Left ventricle myocardium inferior (tissue), 1 donor: Measurements from ENCODE around the gene CCL18. TPM values are rescaled to one million over a fixed set of nuclear protein-coding genes. Genes with fewer than 3 reads are reported as not detected.
"Not testable (repeated sequence)": the region's sequence is repeated elsewhere in the genome, so short reads cannot be mapped to it uniquely, and the experiment has no call there.

Source experiments
- DNase-seq: peaks from one replicate; pipeline ENCODE4 v3.0.0-alpha.2; 2020
- H3K27ac ChIP-seq: fragments of 200-600 bp; replicated peaks from 2 replicates; pipeline ENCODE4 v1.8.0; 2021
- H3K27me3 ChIP-seq: fragments of 200-600 bp; 2 replicates; pipeline ENCODE4 v1.8.0; 2021; ENCODE audit warnings: low read depth
- H3K36me3 ChIP-seq: fragments of 200-600 bp; 2 replicates; pipeline ENCODE4 v1.8.0; 2021
- H3K4me1 ChIP-seq: fragments of 200-600 bp; 2 replicates; pipeline ENCODE4 v1.8.0; 2021
- H3K4me3 ChIP-seq: fragments of 200-600 bp; 2 replicates; pipeline ENCODE4 v1.8.0; 2021; ENCODE audit warnings: mild to moderate bottlenecking, moderate library complexity
- H3K9me3 ChIP-seq: fragments of 200-600 bp; replicated peaks from 2 replicates; pipeline ENCODE4 v1.8.0; 2021
- CTCF ChIP-seq: fragments of 200-600 bp; IDR thresholded peaks from 2 replicates; pipeline ENCODE4 v1.8.0; 2021; ENCODE audit warnings: antibody characterized with exemption, mild to moderate bottlenecking, borderline replicate concordance
- intact Hi-C: fragments of 100-400 bp; cut with micrococcal nuclease; formaldehyde crosslinking; loops from one replicate; pipeline ENCODE4 v1.11.0; 2022
- total RNA-seq: library from RNA; stranded (reverse); fragmentation: NEBNext Ultra II Directional; extraction: Animal tissue kit (Norgen Biotek cat#: 25700); gene quantifications from one replicate; pipeline ENCODE4 v1.2.1, GENCODE V29; 2021
- donor health status: DM: no; HTN: yes; CAD: no; lungs with severe emphysema.

CCL18 gene
- total RNA-seq, 1 donor from 2014 or later, result 1.1 TPM

- Histone ChIP-seq H3K9me3 (no peaks in the 10 kb centered on the region), H3K4me1 (no peaks in the 10 kb centered on the region), H3K36me3 (no peaks in the 10 kb centered on the region), H3K4me3 (no peak within 1 kb of the TSS), H3K27me3 (peaks cover 40% of the 10 kb centered on the region), H3K27ac (no peak within 1 kb of the TSS)
- no peak for DNase-seq
- TF ChIP-seq CTCF, result no peak
- intact Hi-C loops, result loop anchor here (10.0 kb wide), 1 partner anchor 45 kb away; no protein-coding TSS in a partner anchor
Observed at GRCh38 chr17:36089888-36090836, 26.1 kb downstream of the CCL18 start, which contains the start of gene CCL3. TSS of gene CCL3 (minus strand) at chr17:36090143. CDS start at chr17:36090058, 85 bp downstream.

- no peaks in the 10 kb centered on the region for H3K9me3 ChIP-seq
- no peak for DNase-seq
- intact Hi-C loops, result loop anchor here (10.0 kb wide), 1 partner anchor 47 kb away; no protein-coding TSS in a partner anchor
- no peak overlapping the region for H3K27ac ChIP-seq
- H3K4me3 ChIP-seq, result no peak overlapping the region
- H3K36me3 ChIP-seq, result no peaks in the 10 kb centered on the region
- H3K27me3 ChIP-seq, result peaks cover 40% of the 10 kb centered on the region
- no peaks in the 10 kb centered on the region for H3K4me1 ChIP-seq
- TF ChIP-seq CTCF, result no peak
Observed at GRCh38 chr17:36092230-36092629, 28.2 kb downstream of the CCL18 start.

- intact Hi-C loops, result loop anchor here (10.0 kb wide), 1 partner anchor 48 kb away; no protein-coding TSS in a partner anchor
- DNase-seq, H3K9me3 ChIP-seq, H3K36me3 ChIP-seq, H3K27ac ChIP-seq, H3K4me3 ChIP-seq, H3K4me1 ChIP-seq: not testable (repeated sequence)
- H3K27me3 ChIP-seq, result peaks cover 40% of the 10 kb centered on the region
Observed at GRCh38 chr17:36092715-36093114, 28.6 kb downstream of the CCL18 start.

GRCh38 chr17:36094232-36094631, 30.2 kb downstream of the CCL18 start:
- Histone ChIP-seq H3K9me3 (no peaks in the 10 kb centered on the region), H3K4me1 (no peaks in the 10 kb centered on the region), H3K4me3 (no peak overlapping the region), H3K36me3 (no peaks in the 10 kb centered on the region), H3K27me3 (peaks cover 30% of the 10 kb centered on the region), H3K27ac (no peak overlapping the region)
- no peak for TF ChIP-seq CTCF
- intact Hi-C loops, result loop anchor here (10.0 kb wide), 1 partner anchor 49 kb away; no protein-coding TSS in a partner anchor
- DNase-seq, result no peak

- Histone ChIP-seq H3K4me1 (no peaks in the 10 kb centered on the region), H3K27ac (no peak overlapping the region), H3K27me3 (peaks cover 25% of the 10 kb centered on the region), H3K9me3 (no peaks in the 10 kb centered on the region), H3K4me3 (no peak overlapping the region), H3K36me3 (no peaks in the 10 kb centered on the region)
- TF ChIP-seq CTCF, result no peak
- intact Hi-C loops, result loop anchor here (10.0 kb wide), 1 partner anchor 50 kb away; no protein-coding TSS in a partner anchor
- no peak for DNase-seq
Observed at GRCh38 chr17:36094746-36095145, 30.7 kb downstream of the CCL18 start.

GRCh38 chr17:36095992-36096391, 31.9 kb downstream of the CCL18 start:
- no peak for DNase-seq
- intact Hi-C loops, result loop anchor here (10.0 kb wide), 1 partner anchor 51 kb away; no protein-coding TSS in a partner anchor
- no peak overlapping the region for H3K4me3 ChIP-seq
- peaks cover 13% of the 10 kb centered on the region for H3K27me3 ChIP-seq
- no peak for TF ChIP-seq CTCF
- no peak overlapping the region for H3K27ac ChIP-seq
- no peaks in the 10 kb centered on the region for H3K36me3 ChIP-seq
- H3K4me1 ChIP-seq, result no peaks in the 10 kb centered on the region
- no peaks in the 10 kb centered on the region for H3K9me3 ChIP-seq

- H3K36me3 ChIP-seq, H3K4me1 ChIP-seq, DNase-seq, H3K9me3 ChIP-seq, H3K27me3 ChIP-seq, H3K27ac ChIP-seq, H3K4me3 ChIP-seq: not testable (repeated sequence)
- intact Hi-C loops, result loop anchor here (10.0 kb wide), 1 partner anchor 54 kb away; no protein-coding TSS in a partner anchor
Observed at GRCh38 chr17:36099004-36099403, 34.9 kb downstream of the CCL18 start.

- H3K36me3 ChIP-seq, H3K27ac ChIP-seq, H3K4me1 ChIP-seq, DNase-seq, intact Hi-C loops, H3K9me3 ChIP-seq, H3K4me3 ChIP-seq: not testable (repeated sequence)
- H3K27me3 ChIP-seq, result peaks cover 31% of the 10 kb centered on the region
Observed at GRCh38 chr17:36103401-36103975, 39.4 kb downstream of the CCL18 start, which contains the start of gene CCL4. TSS of gene CCL4 (plus strand) at chr17:36103827. CDS start at chr17:36103906, 79 bp downstream.
